HEK293 (cell line): ENCODE measurements around the gene PHLDB1.

ENCODE experiments used
- CTCF ChIA-PET: fragments of 350-600 bp; formaldehyde crosslinking; extraction: SDS; loops from one replicate; lab custom pipeline; 2021; ENCODE audit warnings: antibody characterized with exemption; lab: Yijun Ruan, JAX
- POLR2A ChIA-PET: fragments of 300-600 bp; formaldehyde crosslinking; extraction: SDS; loops from one replicate; lab custom pipeline; 2020; ENCODE audit warnings: antibody characterized with exemption, inconsistent platforms; lab: Yijun Ruan, JAX
- H3K27ac ChIP-seq: fragments of 200-500 bp; sonication (Bioruptor generic); 2 replicates; pipeline ENCODE4 v1.5.1; 2014; ENCODE audit warnings: low read depth, low read length, control low read depth, inconsistent platforms; ENCODE audit errors: extremely low read depth
- H3K36me3 ChIP-seq, 2 experiments: fragments of 200-500 bp in 1 of 2; sonication (Bioruptor generic) in 1 of 2; 1 replicate in 1 of 2; 2 replicates in 1 of 2; pipeline ENCODE4 v1.5.1; 2014 to 2017; ENCODE audit warnings: inconsistent platforms in 2 of 2, low read length in 2 of 2; ENCODE audit not compliant: control insufficient read depth in 2 of 2, insufficient read depth in 1 of 2
- H3K4me1 ChIP-seq: fragments of 200-500 bp; sonication (Bioruptor generic); 2 replicates; pipeline ENCODE4 v1.5.1; 2014; ENCODE audit warnings: mild to moderate bottlenecking, low read length, inconsistent platforms; ENCODE audit not compliant: control insufficient read depth, insufficient read depth
- H3K4me3 ChIP-seq: 2 replicates; pipeline ENCODE4 v1.5.1; 2011; ENCODE audit warnings: low read depth, mild to moderate bottlenecking, control low read depth, low read length, moderate library complexity
- H3K9me3 ChIP-seq: fragments of 200-500 bp; sonication (Bioruptor generic); 2 replicates; pipeline ENCODE4 v1.5.1; 2014; ENCODE audit warnings: low read depth, low read length, inconsistent platforms; ENCODE audit not compliant: control insufficient read depth, insufficient read depth
- FEZF1 ChIP-seq: fragments of 450-650 bp; formaldehyde crosslinking; IDR thresholded peaks from 2 replicates; pipeline ENCODE4 v1.5.1; 2016; ENCODE audit warnings: missing biosample characterization, missing genetic modification characterization
- GFI1B ChIP-seq: fragments of 450-650 bp; formaldehyde crosslinking; IDR thresholded peaks from 2 replicates; pipeline ENCODE4 v1.5.1; 2016; ENCODE audit warnings: missing biosample characterization, missing genetic modification characterization
- GLIS1 ChIP-seq: fragments of 450-650 bp; formaldehyde crosslinking; IDR thresholded peaks from 2 replicates; pipeline ENCODE4 v1.5.1; 2016; ENCODE audit warnings: missing biosample characterization, missing genetic modification characterization
- HIC1 ChIP-seq: fragments of 450-650 bp; formaldehyde crosslinking; IDR thresholded peaks from 2 replicates; pipeline ENCODE4 v1.5.1; 2016; ENCODE audit warnings: missing biosample characterization, missing genetic modification characterization
- KLF16 ChIP-seq: fragments of 450-650 bp; formaldehyde crosslinking; IDR thresholded peaks from 2 replicates; pipeline ENCODE4 v1.5.1; 2017; ENCODE audit warnings: missing biosample characterization, missing genetic modification characterization
- WT1 ChIP-seq: fragments of 450-650 bp; formaldehyde crosslinking; IDR thresholded peaks from 2 replicates; pipeline ENCODE4 v1.5.1; 2016; ENCODE audit warnings: missing biosample characterization, missing genetic modification characterization
- ZBTB7A ChIP-seq: fragments of 450-650 bp; formaldehyde crosslinking; IDR thresholded peaks from 2 replicates; pipeline ENCODE4 v1.5.1; 2016; ENCODE audit warnings: low read depth, missing biosample characterization, missing genetic modification characterization
- ZNF112 ChIP-seq: fragments of 450-650 bp; formaldehyde crosslinking; IDR thresholded peaks from 2 replicates; pipeline ENCODE4 v1.5.0; 2017; ENCODE audit warnings: missing biosample characterization, missing genetic modification characterization
- ZNF114 ChIP-seq: fragments of 450-650 bp; formaldehyde crosslinking; IDR thresholded peaks from 2 replicates; pipeline ENCODE4 v1.5.0; 2017; ENCODE audit warnings: missing biosample characterization, missing genetic modification characterization
- ZNF16 ChIP-seq: fragments of 450-650 bp; formaldehyde crosslinking; IDR thresholded peaks from 2 replicates; pipeline ENCODE4 v1.5.1; 2016; ENCODE audit warnings: low read depth, missing biosample characterization, missing genetic modification characterization
- ZNF175 ChIP-seq: fragments of 450-650 bp; formaldehyde crosslinking; IDR thresholded peaks from 2 replicates; pipeline ENCODE4 v1.5.1; 2016; ENCODE audit warnings: missing biosample characterization, missing genetic modification characterization
- ZNF184 ChIP-seq: fragments of 450-650 bp; IDR thresholded peaks from 2 replicates; pipeline ENCODE4 v1.5.1; 2018; ENCODE audit warnings: missing biosample characterization, mild to moderate bottlenecking, missing genetic modification characterization
- ZNF2 ChIP-seq: fragments of 450-650 bp; formaldehyde crosslinking; IDR thresholded peaks from 2 replicates; pipeline ENCODE4 v1.5.1; 2016; ENCODE audit warnings: missing biosample characterization, missing genetic modification characterization
- ZNF362 ChIP-seq: fragments of 450-650 bp; formaldehyde crosslinking; IDR thresholded peaks from 2 replicates; pipeline ENCODE4 v1.5.1; 2016; ENCODE audit warnings: missing biosample characterization, missing genetic modification characterization
- ZNF426 ChIP-seq: fragments of 450-650 bp; formaldehyde crosslinking; IDR thresholded peaks from 2 replicates; pipeline ENCODE4 v1.5.1; 2017; ENCODE audit warnings: missing biosample characterization, missing genetic modification characterization, mild to moderate bottlenecking, inconsistent platforms, moderate library complexity
- ZNF510 ChIP-seq: fragments of 450-650 bp; formaldehyde crosslinking; IDR thresholded peaks from 2 replicates; pipeline ENCODE4 v1.5.1; 2018; ENCODE audit warnings: mild to moderate bottlenecking, missing genetic modification characterization, missing biosample characterization; ENCODE audit not compliant: insufficient replicate concordance
- ZNF530 ChIP-seq: fragments of 450-650 bp; formaldehyde crosslinking; IDR thresholded peaks from 2 replicates; pipeline ENCODE4 v1.5.1; 2016; ENCODE audit warnings: low read depth, missing biosample characterization, missing genetic modification characterization
- ZNF555 ChIP-seq: fragments of 450-650 bp; formaldehyde crosslinking; conservative IDR thresholded peaks from 2 replicates; pipeline ENCODE4 v1.5.1; 2017; ENCODE audit warnings: missing biosample characterization, mild to moderate bottlenecking, missing genetic modification characterization, inconsistent platforms
- ZNF596 ChIP-seq: fragments of 450-650 bp; IDR thresholded peaks from 2 replicates; pipeline ENCODE4 v1.5.0; 2018; ENCODE audit warnings: missing biosample characterization, mild to moderate bottlenecking, missing genetic modification characterization, moderate library complexity
- ZNF660 ChIP-seq: fragments of 450-650 bp; IDR thresholded peaks from 2 replicates; pipeline ENCODE4 v1.5.1; 2018; ENCODE audit warnings: missing biosample characterization, mild to moderate bottlenecking, missing genetic modification characterization
- ZNF785 ChIP-seq: fragments of 450-650 bp; formaldehyde crosslinking; IDR thresholded peaks from 2 replicates; pipeline ENCODE4 v1.5.1; 2016; ENCODE audit warnings: missing biosample characterization, missing genetic modification characterization
- ZSCAN18 ChIP-seq: fragments of 450-650 bp; formaldehyde crosslinking; IDR thresholded peaks from 2 replicates; pipeline ENCODE4 v1.5.1; 2016; ENCODE audit warnings: missing biosample characterization, missing genetic modification characterization
- ZSCAN5A ChIP-seq: fragments of 450-650 bp; formaldehyde crosslinking; IDR thresholded peaks from 2 replicates; pipeline ENCODE4 v1.5.1; 2016; ENCODE audit warnings: missing biosample characterization, missing genetic modification characterization

Gene PHLDB1

GRCh38 chr11:118643995-118644345 is 36.6 kb downstream of the PHLDB1 start (continued):
- TF ChIP-seq ZNF785 (tag by site-specific recombination), result no peak
- no peak for TF ChIP-seq ZNF184 (tag by site-specific recombination)
- no peak for TF ChIP-seq GLIS1 (tag by site-specific recombination)
- TF ChIP-seq ZNF2 (tag by site-specific recombination), result no peak

GRCh38 chr11:118644496-118644895 is 37.1 kb downstream of the PHLDB1 start:
- ChIA-PET POLR2A (interaction anchor here (1.7 kb wide), 1 partner anchor 10 kb away, joined by 6 read pairs; no protein-coding TSS in a partner anchor), CTCF (interaction anchor here (2.0 kb wide), 1 partner anchor 9 kb away, joined by 6 read pairs; no protein-coding TSS in a partner anchor)
- H3K36me3 ChIP-seq, result peaks cover 0 to 85% of the 10 kb centered on the region in 2 experiments; a peak in 2 of 3 replicates

More at GRCh38 chr11:118644496-118644895, 37.1 kb downstream of the PHLDB1 start:
- no peak for TF ChIP-seq ZNF16 (tag by site-specific recombination)
- no peak for TF ChIP-seq HIC1 (tag by site-specific recombination)
- TF ChIP-seq GFI1B (tag by site-specific recombination), result no peak
- no peak for TF ChIP-seq ZSCAN5A
- no peak for TF ChIP-seq WT1
- no peak for TF ChIP-seq KLF16
- TF ChIP-seq ZNF184 (tag by site-specific recombination), result no peak
- no peak for TF ChIP-seq ZNF510 (tag by site-specific recombination)
- TF ChIP-seq ZNF530 (tag by site-specific recombination), result no peak
- TF ChIP-seq ZNF114 (tag by site-specific recombination), result no peak
- TF ChIP-seq ZSCAN18 (tag by site-specific recombination), result no peak
- no peak for TF ChIP-seq ZNF596 (tag by site-specific recombination)
- no peak for TF ChIP-seq ZBTB7A (tag by site-specific recombination)
- TF ChIP-seq ZNF660 (tag by site-specific recombination), result no peak
- TF ChIP-seq ZNF426, result no peak
- TF ChIP-seq ZNF362, result no peak
- TF ChIP-seq ZNF112 (tag by site-specific recombination), result no peak
- no peak for TF ChIP-seq FEZF1 (tag by site-specific recombination)
- no peak for TF ChIP-seq ZNF175 (tag by site-specific recombination)
- no peak for TF ChIP-seq ZNF555 (tag by site-specific recombination)
- Histone ChIP-seq H3K4me3 (no peak overlapping the region), H3K9me3 (no peaks in the 10 kb centered on the region), H3K4me1 (no peaks in the 10 kb centered on the region), H3K27ac (no peak overlapping the region)
